ENCODE results near the gene MLXIP.
A peak's percentile ranks its signal among the peaks of the same experiment; 100 is the strongest.
"Not testable (repeated sequence)": the region's sequence is repeated elsewhere in the genome, so short reads cannot be mapped to it uniquely, and the experiment has no call there.

MLXIP gene, protein sequence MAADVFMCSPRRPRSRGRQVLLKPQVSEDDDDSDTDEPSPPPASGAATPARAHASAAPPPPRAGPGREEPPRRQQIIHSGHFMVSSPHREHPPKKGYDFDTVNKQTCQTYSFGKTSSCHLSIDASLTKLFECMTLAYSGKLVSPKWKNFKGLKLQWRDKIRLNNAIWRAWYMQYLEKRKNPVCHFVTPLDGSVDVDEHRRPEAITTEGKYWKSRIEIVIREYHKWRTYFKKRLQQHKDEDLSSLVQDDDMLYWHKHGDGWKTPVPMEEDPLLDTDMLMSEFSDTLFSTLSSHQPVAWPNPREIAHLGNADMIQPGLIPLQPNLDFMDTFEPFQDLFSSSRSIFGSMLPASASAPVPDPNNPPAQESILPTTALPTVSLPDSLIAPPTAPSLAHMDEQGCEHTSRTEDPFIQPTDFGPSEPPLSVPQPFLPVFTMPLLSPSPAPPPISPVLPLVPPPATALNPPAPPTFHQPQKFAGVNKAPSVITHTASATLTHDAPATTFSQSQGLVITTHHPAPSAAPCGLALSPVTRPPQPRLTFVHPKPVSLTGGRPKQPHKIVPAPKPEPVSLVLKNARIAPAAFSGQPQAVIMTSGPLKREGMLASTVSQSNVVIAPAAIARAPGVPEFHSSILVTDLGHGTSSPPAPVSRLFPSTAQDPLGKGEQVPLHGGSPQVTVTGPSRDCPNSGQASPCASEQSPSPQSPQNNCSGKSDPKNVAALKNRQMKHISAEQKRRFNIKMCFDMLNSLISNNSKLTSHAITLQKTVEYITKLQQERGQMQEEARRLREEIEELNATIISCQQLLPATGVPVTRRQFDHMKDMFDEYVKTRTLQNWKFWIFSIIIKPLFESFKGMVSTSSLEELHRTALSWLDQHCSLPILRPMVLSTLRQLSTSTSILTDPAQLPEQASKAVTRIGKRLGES

DNA sequence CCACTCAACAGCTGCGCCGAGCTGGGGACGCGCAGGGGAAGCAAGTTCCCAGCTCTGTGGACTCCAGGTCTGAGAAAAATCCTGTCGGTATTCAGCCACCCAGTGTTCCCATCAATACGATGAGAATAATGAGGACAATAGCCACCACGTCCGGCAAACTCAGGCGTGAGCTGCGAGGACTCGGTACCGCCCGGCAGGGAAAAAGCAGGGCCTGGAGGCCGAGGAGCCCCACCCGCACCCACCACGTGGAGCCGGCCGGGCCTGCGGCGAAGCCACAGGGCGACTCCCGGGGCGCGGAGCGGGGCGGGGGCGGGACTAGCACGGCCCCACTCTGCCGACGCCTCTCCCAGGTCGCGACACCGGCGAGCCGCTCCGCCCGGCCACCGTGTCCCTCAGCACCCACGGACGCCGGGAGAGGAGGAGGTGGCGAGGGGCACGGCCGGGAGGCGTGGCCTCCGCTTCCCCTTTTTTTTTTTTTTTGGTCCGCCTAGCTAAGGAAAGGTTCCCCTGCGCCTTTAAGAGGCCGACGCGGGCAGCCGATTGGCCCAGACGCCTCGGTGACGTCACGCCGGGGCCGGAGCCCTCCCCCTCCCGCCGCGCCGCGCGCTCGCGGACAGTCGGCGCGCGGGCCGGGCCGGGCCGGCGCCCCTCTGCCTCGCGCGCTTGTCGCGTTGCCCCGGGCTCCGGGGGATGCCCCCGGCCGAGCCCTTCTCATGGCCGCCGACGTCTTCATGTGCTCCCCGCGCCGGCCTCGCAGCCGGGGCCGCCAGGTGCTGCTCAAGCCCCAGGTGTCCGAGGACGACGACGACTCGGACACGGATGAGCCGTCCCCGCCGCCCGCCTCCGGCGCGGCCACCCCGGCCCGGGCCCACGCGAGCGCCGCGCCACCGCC is at the start of gene MLXIP:
Gene MLXIP, plus strand, starts transcription at position 616 of the 892 bp plus-strand sequence. Its CDS starts 98 bp downstream, at position 714.
- DNase-seq (ENCODE audit: low spot score) = peak; percentile 88

GRCh38 chr12:122028905-122029560 is 49.5 kb upstream of the MLXIP start:
- no peak for DNase-seq (ENCODE audit: low spot score)

- DNase-seq (ENCODE audit: low spot score) = no peak
Measured at GRCh38 chr12:122029620-122030423, 48.7 kb upstream of the MLXIP start.

DNA sequence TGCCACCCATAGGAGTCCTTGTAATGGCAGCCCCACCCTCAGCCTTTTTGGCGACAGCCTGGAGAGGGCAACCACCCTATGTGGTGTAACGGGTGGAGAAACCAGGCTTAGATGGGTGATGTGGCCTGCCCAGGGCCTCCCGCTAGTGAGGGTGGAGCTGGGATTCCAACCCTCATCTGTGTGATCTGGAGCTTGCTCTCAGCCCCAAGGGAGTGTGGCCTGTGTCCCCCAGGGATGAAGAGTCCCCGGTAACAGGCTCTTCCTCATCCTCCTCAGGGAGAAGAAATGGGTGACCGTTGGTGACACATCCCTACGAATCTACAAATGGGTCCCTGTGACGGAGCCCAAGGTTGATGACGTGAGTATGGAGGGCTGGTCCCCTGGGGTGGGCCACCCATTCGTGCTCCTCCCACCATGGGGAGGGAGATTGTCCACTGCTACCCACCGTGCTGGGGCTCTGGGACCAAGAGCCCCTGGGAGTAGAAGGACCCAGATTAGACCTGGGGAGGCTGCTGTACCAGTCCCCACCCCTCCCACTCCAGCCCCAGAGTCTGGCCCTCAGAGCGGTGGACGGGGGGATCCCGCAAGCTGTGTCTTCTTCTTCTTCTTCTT is 48.0 kb upstream of the MLXIP start:
- DNase-seq (ENCODE audit: low spot score) = no peak

GRCh38 chr12:122031342-122032216 is 47.0 kb upstream of the MLXIP start:
- DNase-seq (ENCODE audit: low spot score) = peak; percentile 17

- no peak for DNase-seq (ENCODE audit: low spot score)
Measured at GRCh38 chr12:122032580-122032979, 46.0 kb upstream of the MLXIP start.

GRCh38 chr12:122035292-122035691 is 43.3 kb upstream of the MLXIP start:
- no peak for DNase-seq (ENCODE audit: low spot score)

GRCh38 chr12:122036153-122036552 is 42.4 kb upstream of the MLXIP start:
- DNase-seq (ENCODE audit: low spot score) = no peak

- no peak for DNase-seq (ENCODE audit: low spot score)
Measured at GRCh38 chr12:122040579-122041386, 37.8 kb upstream of the MLXIP start.

- DNase-seq (ENCODE audit: low spot score) = not testable (repeated sequence)
Measured at GRCh38 chr12:122041458-122041857, 37.1 kb upstream of the MLXIP start.

GRCh38 chr12:122042910-122043309 is 35.6 kb upstream of the MLXIP start:
- DNase-seq (ENCODE audit: low spot score) = no peak

DNA sequence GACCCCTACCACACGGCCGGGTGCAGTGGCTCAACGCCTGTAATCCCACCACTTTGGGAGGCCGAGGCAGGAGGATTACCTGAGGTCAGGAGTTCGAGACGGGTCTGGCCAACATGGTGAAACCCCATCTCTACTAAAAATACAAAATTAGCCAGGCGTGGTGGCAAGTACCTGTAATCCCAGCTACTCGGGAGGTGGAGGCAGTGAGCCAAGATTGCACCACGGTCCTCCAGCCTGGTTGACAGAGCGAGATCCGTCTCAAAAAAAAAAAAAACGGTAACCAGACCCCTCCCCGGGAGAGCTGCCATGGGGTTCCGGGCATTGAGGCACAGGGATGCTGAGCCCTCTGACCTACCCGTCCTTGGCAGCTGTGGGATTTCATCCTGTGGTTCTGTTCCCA is 35.1 kb upstream of the MLXIP start:
- DNase-seq (ENCODE audit: low spot score) = no peak

DNA sequence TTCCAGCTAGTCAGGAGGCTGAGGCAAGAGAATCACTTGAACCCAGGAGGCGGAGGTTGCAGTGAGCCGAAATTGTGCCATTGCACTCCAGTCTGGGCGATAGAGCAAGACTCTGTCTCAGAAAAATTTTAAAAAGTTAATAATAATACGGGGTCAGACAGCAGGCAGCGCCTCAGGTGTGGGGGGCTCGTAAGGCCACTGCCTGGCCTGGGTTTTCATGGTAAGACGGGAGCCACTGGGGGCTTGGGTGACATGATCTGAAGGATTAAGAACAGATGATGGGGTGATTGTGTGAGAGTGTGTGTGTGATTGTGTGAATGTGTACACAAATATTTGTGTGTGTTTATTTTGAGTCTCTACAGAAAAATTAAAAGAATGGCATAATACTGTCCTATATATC is 33.3 kb upstream of the MLXIP start:
- DNase-seq (ENCODE audit: low spot score) = no peak

GRCh38 chr12:122046145-122046544 is 32.4 kb upstream of the MLXIP start:
- DNase-seq (ENCODE audit: low spot score) = no peak

DNA sequence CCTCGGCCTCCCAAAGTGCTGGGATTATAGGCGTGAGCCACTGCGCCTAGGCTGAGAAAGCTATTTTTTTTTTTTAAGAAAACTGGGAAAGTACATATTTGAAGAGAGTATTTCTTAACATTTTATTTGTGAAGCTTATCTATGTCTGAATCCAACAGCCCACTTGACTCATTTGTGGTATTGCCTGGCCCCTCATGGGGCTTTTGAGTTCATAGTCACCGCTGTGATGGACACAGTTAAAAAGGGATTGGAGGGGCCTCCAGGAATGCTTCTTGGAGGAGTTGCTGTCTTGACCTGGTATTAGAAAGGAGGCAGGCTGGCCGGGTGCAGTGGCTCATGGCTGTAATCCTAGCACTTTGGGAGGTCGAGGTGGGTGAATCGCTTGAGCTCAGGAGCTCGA is 30.4 kb upstream of the MLXIP start:
- no peak for DNase-seq (ENCODE audit: low spot score)

- no peak for DNase-seq (ENCODE audit: low spot score)
Measured at GRCh38 chr12:122049827-122050226, 28.7 kb upstream of the MLXIP start.

- DNase-seq (ENCODE audit: low spot score) = no peak
Measured at GRCh38 chr12:122050706-122051105, 27.9 kb upstream of the MLXIP start.

DNA sequence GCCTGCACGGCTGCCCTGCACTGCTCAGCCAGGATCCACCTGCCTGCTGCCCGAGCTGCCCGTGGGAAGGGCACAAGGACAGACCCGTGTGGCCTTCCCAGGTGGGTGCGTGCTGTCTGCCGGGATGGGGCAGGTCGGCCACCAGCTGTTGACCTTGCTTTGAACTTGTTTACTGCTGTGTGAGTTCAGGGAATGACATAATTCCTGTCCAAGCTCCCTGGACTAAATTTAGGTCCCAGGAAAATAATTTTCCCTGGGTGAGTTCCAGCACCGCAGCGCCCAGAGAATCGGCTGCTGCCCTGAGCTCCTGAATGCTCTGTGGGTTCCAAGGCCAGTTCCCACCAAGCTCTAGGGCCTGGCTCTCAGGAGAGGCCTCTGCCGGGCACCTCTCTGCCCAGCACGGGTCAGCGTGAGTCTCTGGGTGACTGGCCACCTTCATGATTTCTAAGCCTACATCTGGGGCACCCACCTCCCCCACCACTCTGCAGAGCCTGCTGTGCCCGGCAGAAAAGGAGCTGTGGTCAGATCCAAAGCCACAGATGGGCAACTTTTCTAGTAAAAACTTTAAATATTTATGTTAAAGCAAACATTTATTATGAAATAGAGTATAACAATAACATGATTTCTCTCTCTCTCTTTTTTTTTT is 27.2 kb upstream of the MLXIP start:
- no peak for DNase-seq (ENCODE audit: low spot score)
